Measurements from ENCODE around the gene NLRP4.

DNA sequence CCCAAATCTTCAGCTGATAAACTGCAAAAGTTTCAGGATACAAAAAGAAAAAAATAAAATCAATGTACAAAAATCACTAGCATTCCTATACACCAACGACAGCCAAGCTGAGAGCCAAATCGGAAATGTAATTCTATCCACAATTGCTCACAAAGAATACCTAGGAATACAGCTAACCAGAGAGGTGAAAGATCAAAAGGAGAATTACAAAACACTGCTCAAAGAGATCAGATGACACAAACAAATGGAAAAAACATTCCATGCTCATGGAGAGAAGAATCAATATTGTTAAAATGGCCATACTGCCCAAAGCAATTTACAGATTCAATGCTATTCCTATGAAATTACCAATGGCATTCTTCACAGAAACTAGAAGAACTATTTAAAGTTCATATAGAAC, 34.1 kb upstream of the NLRP4 start:
- TF ChIP-seq POLR2A (IDR thresholded peaks at IDR 0.05; ENCODE audit: low read depth, low read length), result no peak
- no peak for TF ChIP-seq POLR2AphosphoS5 (IDR thresholded peaks at IDR 0.05; ENCODE audit: low read depth, low read length)
- TF ChIP-seq TAF1 (IDR thresholded peaks at IDR 0.05; ENCODE audit: borderline replicate concordance, low read depth, low read length), result no peak
